Stimulated activated CD4-positive, alpha-beta T cell treated with anti-CD3 and anti-CD28 coated beads, Interleukin-15, amount 100 ng/mL, for 48 hours (primary cell): Measurements from ENCODE around the gene GPR142.

ENCODE experiments used
- DNase-seq, 2 donors: peaks; one replicate each; pipeline ENCODE4 v3.0.0-alpha.2; 2020; ENCODE audit warnings: low read depth in 2 of 2

Gene GPR142

GRCh38 chr17:74367206-74367605 is at the start of gene GPR142:
Gene GPR142, plus strand, starts transcription at chr17:74367506. Its CDS starts 2,035 bp downstream, at chr17:74369541.
- DNase-seq = no peak

GRCh38 chr17:74318391-74318790 is 48.9 kb upstream of the GPR142 start:
- DNase-seq = no peak

- DNase-seq = no peak
Observed at GRCh38 chr17:74324521-74324920, 42.8 kb upstream of the GPR142 start.

GRCh38 chr17:74325376-74325742 is 41.9 kb upstream of the GPR142 start:
- no peak for DNase-seq

- DNase-seq = peak; percentile 20 to 32
Observed at GRCh38 chr17:74325743-74326379, 41.4 kb upstream of the GPR142 start, which contains the start of gene KIF19. Gene KIF19, plus strand, starts transcription at chr17:74326226. Its CDS starts 124 bp downstream, at chr17:74326350.

GRCh38 chr17:74326506-74326905 is 40.8 kb upstream of the GPR142 start:
- no peak for DNase-seq

GRCh38 chr17:74328487-74328886 is 38.8 kb upstream of the GPR142 start:
- DNase-seq = no peak

GRCh38 chr17:74329378-74329777 is 37.9 kb upstream of the GPR142 start:
- no peak for DNase-seq

- DNase-seq = no peak
Observed at GRCh38 chr17:74330446-74330845, 36.9 kb upstream of the GPR142 start.

GRCh38 chr17:74332017-74332650 is 35.2 kb upstream of the GPR142 start:
- no peak for DNase-seq

- DNase-seq = no peak
Observed at GRCh38 chr17:74332763-74333283, 34.5 kb upstream of the GPR142 start.

GRCh38 chr17:74334393-74335039 is 32.8 kb upstream of the GPR142 start:
- DNase-seq = no peak

GRCh38 chr17:74335529-74336062 is 31.7 kb upstream of the GPR142 start:
- no peak for DNase-seq

- no peak for DNase-seq
Observed at GRCh38 chr17:74336307-74336706, 31.0 kb upstream of the GPR142 start.

- DNase-seq = no peak
Observed at GRCh38 chr17:74337834-74338500, 29.3 kb upstream of the GPR142 start.

- DNase-seq = no peak
Observed at GRCh38 chr17:74339537-74340195, 27.6 kb upstream of the GPR142 start.

GRCh38 chr17:74340470-74341023 is 26.8 kb upstream of the GPR142 start:
- DNase-seq = no peak

GRCh38 chr17:74342224-74342623 is 25.1 kb upstream of the GPR142 start:
- no peak for DNase-seq

GRCh38 chr17:74343121-74343520 is 24.2 kb upstream of the GPR142 start:
- no peak for DNase-seq

GRCh38 chr17:74343526-74344284 is 23.6 kb upstream of the GPR142 start:
- no peak for DNase-seq
